Measurements from ENCODE around the gene DMD.

Gene DMD

DNA sequence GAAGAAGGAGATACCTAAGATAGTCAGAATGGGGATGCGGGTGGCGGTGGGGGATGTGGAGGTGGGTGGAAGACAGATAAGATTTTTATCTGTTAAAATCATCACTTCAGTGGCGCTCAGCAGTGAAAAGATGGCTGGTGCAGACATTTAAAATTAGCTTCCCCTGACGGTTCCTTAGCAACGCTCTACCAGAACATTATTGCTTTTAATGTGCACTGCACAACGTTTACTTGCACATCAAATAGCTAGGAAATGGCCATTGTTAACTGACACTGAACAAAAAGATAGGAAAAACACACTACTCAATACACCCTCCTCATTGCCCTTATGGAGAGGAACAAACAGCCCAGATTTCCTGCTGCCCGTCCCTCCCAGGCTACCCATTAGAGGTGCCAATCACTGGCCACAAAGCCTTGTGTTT, 2078.5 kb downstream of the DMD start:
- no peak for DNase-seq

DNA sequence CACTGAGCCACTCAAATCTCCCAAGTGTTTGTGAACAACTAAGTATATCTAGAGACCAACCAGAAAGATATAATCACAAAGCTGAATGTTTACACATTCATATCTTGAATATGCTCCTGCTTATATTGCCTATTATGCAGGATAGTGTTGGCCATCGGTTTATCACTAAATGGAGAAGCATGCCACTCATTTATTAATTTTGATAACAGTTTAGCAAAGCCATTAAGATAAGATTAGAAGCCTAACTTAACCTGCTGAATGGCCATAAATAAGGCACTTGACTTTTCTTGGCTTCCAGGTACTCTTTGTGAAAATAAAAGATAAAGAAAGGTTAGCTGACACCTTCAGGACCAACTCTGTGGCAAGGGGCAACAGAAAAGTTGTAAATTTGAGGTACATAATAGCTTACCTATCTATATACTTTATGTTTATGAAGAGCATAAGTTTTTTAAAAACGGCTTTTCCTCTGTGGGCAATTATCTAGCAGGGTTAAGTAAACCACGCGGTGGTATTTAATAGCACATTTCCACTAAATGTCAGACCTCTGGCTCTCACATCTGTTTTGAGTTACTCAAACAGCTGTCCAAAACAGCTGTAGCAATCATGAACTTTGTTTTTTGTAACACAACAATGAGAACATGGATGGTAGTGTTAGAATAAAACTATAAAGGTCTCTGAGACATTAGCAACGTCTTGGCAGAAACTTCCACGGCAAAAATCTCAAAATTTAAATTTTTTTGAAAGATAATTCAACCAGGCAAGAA, 2080.7 kb downstream of the DMD start:
- no peak for DNase-seq

DNA sequence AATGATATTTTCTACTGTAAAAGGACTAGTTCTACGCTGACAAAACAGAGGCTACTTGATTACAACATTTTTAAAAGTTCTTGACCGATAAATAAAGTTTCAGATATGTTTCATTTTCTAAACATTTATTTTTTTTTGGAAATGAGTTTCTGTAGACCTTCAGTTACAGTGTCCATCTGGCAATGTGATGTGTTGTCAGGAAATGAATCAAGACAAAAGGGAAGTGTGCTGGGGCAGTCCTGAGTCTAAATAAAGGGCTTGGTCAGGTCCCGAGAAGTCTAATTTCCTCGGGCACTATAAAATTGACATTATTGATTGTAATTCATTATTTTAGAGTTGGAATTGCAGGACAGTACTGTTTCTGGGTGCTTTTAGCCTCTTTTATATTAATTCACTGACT, 2082.5 kb downstream of the DMD start:
- no peak for DNase-seq

DNA sequence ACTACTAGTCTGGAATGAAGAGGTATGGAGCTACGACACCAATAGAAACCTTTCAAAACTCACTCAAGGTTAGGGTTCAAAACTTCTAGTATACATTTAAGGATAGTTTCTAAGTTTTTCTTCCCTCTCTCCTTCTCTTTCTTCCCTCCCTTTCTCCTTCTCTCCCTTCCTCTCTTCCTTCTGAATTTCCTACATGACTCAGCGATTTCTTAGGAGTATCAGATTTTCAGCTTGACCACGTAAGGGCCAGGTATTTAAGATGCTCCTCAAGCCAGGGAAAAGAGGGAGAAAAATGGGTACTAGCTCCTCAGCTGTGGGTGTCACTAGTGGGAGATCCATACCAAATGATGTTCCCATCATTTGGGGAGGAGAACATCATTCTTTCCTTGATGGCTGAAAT, 2083.6 kb downstream of the DMD start:
- DNase-seq: no peak

DNA sequence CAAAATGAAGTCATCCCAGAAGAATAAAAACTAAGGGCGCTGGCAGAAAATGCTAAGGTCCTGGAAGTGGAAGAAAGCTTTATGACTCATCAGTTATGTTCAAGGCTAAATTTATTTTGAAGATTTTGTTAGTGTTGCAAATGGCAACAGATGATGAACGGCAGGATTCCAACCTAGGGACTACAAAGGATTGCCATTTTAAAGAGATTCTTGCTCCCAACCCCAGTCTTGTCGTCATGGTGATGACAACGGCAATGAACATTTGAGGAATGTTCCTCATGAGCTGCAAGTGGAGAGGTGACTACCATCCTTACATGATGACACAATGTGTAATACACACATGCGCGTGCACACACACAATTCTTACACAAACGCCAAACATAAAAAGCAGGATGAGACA, 2085.1 kb downstream of the DMD start:
- DNase-seq: no peak

DNA sequence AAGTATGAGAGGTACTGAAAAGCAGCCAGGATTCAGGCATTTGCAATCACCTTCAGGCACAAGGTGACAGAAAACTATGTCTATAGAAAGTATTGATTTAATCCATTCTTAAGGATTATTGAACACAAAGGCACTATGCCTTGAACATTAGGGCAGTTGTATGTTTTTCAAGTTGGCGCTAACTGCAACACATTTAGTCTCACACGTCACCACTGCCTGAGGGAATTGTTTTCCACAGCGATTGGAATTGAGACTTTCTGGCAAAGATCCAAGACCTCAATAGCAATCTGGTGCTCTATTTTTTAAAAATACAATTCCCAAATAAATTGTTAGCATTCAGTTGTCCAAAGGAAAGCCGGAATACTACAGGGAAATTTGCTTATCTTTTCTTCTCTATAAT, 2086.8 kb downstream of the DMD start:
- DNase-seq: no peak

DNA sequence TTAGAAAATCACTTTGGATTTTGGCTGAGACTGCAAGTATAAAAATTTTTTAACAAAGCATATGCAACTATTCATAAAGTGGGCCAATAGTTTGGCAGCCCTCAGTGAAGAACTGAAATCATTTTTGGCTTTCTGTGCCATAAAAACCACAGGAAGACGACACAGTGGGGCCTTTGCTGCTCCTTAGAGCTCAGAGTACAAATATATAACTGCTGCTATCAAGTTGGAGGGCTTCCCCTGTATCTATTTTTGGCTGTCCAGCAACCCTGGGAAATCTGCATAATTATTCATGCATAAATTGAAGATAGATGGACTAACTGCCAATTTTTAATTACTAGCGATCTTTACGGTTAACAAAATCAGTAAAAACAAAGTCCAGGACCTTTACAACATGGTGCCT, 2088.0 kb downstream of the DMD start:
- DNase-seq: no peak

DNA sequence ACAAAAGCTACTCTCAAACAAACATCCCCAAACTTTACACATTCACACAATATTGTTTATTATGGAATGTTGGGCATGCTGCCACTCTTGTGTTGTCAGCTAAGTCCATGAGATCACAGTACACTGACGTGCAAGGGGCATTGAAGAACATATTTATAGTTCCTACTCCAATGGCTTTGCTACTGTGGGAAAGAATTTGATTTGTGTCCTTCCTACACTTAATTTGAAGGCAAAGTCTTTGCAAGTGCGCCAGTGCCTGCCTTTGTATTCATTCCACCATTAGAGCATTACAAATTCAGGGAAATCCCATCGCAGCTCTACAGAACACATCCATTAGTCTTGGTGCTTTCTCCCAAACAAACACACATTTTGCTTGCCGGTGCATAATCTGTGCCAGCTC, 2094.1 kb downstream of the DMD start:
- DNase-seq: no peak

DNA sequence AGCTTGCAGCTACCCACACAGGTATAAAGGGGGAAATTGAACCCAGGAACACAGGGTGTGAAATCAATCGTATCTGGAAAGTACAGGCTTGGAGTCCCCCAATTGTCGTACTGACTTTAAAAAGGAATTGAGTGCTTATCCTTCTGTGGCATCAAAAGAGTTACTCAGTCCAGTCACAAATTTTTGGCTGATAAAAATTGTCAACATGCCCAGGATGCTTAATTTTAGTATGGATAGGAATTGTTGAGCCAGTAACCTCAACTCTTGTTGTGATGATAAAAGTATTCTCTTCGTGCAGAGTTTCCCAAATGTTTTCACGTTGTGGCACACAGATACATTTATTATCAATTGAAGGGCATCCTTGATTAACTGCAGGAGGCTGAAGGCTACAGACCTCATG, 2096.0 kb downstream of the DMD start:
- no peak for DNase-seq

DNA sequence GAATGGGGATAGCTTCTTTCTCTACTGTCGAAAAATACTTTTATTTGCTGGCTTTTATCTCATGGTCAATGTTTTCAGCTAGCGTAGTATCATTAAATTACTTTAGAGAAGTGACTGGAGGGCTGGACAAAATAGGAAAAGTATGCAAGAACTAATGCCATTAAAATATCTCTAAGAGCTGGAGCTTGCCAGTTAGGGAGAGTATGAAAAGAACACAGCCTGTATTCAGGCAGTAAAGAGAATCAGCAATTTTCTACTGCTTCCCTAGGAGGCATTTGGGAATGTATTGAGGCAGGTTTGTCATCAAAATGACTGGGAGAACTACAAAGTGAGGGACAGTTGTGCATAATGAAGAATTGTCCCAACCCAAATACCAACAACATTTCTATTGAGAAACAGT, 2096.5 kb downstream of the DMD start:
- DNase-seq: no peak

DNA sequence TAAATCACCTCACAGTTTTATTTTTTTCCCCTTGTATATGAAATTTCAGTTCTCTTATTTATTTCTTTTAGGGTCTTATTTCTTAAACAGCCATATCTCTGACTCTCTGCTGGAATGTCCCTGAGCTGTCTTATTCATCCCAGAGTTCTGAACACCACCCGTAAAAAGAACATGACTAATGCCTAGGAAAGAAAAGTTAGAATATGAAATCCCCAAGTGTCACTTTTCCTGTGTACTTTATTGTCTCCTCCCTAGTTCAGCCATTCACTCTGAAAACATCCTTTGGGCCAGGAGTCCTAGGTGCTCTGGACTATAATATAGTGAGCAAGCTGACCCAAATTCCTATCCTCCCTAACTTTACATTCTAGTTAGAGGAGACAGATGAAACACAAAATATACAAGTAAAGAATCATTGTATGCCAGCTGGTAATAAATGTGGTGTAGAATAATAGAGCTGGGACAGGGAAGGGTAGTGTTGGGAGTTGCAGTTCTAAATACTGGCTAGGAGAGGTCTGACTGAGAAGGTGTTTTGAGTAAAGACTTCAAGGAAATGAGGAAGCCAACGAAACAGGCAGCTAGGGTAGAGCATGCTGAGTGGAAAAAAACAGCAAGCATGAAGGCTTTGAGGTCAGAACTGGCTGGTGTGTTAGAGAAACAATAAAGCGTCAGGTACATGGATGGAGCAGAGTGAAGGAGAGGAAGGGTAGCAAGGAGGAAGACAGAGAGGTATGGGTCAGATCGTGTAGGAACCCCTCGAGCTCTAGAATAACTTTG, 2098.9 kb downstream of the DMD start:
- no peak for DNase-seq

DNA sequence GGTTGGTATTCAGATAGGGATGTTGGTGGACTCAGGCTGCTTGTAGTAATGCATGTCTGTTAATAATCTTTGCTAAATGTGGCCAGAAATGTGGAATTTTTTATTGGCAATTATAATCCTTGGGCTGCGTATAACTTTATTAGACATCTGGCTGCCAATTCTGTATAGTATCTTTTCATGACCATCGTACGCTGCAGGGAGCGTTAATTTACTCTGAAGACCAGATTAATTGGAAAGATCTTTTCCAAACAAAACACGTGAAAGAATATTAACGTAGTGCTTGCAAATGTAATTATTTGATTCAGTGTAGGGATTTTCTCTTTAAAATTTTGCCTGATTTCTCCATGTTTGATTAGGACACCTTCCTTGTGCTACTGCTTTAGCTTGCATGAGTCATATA, 2100.7 kb downstream of the DMD start:
- no peak for DNase-seq

DNA sequence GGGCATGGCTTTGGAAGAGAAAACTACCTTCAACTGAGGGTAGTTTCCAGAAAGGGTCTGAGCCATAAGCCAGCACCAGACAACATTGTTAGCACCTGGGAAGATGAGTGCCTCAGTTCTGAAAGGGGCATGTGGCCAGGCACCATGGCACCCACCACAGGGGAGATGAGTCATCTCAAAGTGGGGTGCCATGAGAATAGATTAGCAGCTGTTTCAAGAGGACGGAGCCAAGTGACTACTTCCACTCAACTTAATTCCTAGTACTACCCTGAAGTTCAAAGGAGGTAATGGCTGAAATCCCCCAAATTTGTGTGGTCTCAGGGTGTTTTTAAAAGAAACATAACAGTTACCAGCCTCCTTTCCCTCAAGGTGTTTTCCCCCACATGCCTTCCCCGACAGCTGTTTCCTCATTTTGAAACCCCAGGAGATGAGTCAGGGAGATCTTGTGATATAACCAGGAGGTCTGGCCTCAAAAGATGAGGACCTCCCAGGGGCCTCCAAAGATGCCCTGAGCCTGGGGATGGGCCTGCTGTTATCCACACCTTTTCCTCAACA, 2111.7 kb downstream of the DMD start:
- DNase-seq: no peak

DNA sequence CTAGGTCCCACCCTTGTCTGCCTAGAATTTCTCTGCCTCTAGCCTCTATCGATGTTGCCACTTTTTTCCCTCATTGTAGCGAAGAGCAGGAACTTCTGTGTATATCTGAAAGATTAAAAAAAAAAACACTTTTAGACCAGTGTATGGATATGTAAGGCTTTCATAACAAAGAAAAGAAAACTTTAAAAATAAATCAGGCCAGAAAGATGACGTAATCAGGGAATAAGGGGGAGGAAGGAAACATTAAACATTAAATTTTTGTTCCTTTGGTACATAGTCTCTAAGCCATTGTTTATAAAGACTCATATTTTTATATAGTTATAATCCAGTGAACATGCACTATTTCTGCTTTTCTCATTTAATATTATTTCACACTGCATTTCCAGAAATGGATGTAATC, 2113.3 kb downstream of the DMD start:
- no peak for DNase-seq

DNA sequence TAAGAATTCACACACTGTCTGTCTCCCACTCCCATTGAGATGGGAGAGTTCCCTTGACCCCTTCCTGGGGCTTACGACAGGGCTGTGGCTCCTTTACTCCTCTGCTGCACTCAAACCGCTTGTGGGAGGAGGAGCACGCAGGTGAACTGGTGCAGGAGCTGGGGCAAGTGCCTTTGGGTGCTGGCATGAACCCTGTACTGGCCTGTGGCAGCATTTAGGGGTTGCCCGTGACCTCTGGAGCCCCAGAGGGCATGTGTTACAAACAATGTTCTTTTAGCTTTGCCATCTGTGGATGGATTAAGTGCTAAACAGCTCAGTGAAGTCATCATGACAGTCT, 2117.7 kb downstream of the DMD start:
- no peak for DNase-seq

DNA sequence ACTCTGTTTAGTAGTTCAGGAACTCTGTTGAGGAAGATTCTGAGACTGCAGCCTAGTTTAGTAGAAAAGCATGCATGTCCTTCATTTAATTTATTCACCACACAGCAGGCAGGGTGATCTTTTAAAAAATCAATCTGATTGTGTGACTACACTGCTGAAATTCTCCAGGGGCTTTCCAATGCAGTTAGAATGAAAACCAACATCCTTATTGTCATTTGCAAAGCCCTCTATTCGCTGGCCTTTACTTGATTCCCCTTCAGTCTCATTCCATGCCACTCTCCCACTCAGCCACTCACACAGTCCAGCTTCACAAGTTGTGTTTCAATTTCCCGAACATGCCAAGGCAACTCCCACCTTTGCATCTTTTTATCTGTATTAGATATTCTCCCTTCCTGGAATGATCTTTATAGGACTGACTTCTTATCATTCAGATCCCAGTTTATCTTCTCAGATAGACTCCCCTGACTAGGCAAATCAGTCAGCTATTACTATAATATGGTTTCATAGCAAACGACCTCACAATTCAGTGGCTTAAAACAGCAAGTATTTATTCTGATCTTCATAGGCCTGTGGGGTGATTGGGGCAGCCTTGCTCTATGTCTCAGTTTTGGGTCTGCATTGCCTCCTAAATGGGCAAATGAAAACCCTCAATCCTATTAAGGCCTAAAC, 2118.2 kb downstream of the DMD start:
- no peak for DNase-seq

DNA sequence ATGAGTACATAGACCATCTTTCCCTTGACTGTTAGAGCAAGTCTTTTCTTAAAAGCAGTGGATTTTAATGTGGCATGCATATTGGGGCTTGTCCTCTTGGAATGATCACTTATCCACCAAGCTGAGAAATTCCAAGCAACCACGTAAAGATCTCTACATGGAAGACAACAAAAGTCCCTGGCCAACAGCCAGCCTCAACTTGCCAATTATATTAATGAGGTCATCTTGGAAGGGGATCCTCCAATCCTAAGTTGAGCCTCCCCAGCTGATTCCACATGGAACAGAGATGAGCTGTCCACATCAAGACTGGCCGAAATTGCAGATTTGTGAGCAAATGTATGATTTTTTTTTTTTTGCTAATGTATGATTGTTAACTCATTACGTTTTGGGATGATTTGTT, 2118.9 kb downstream of the DMD start:
- DNase-seq: no peak

DNA sequence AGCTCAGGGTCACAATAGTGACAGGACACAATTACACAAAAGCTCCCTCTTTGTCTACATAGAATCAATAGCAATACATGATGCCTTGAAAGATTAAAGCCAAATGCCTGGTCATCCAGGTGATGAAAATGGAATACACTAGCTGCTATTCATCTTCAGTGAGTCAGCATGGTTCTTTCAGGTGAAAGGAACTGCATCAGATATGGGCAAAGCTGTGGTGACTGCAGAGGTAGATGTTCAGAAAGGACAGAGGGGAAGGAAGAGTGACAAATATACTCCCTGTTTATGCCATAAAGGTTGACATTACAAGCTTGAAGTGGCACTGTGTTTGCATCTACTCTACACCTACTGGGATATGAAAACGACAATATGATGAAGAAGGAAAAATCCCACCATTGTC, 2119.5 kb downstream of the DMD start:
- no peak for DNase-seq

DNA sequence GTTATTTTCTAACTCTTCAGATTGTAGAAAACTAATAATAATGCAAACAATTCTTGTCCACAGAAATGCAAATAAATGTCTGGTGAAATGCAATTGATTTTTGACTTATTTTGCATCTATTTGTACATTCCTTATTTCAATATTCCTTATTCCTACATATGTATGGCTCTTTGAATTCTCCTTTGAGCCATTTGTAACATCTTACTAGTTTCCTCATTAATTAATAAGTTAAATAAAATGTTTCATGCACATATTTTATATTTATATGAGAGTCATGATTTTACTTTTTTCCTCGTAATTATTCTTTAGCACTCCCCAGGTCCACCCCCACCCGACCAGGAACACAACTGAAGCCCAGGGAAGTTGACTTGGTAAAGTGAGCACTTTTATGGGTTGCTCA, 2136.8 kb downstream of the DMD start:
- DNase-seq: no peak

DNA sequence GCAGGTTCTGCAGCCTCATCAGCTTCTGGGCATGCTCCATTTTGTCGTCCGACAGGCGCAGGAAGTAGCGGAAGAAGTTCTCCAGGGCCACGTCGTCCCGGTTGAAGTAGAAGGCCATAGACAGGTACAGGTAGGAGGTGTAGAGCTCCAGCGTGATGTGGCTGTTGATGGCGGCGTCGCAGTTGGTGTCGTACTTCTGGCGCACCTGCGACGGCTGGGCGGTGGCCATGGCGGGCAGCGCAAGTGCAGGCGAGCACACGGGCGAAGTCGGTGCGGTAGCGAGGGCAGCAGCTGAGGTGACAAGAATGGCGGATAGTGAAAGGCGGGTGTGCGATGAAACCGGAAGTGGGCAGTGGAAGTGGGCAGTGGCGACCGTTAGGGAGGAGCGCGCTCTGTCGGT, 2139.6 kb downstream of the DMD start, which contains the start of gene FTHL17:
FTHL17 (minus strand) TSS at position 317 of the 400 bp plus-strand sequence; CDS start at position 229, 88 bp downstream.
- DNase-seq: no peak

DNA sequence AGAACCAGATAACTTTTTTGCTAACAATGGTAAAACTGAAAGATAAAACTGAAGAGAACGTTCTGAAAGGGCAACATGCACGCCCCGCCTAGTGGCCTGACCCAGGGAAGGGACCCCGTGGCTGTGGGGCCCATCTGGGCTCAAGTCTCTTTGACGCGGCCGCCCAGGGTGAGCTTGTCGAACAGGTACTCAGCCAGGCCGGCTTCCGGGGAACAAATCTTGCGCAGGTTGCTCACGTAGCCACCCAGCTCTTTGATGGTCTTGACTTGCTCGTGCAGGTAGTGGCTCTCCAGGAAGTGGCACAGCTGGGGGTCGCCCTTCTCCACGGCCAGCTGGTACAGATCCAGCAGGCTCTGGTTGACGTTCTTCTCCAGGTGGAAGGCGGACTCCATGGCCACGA, 2140.1 kb downstream of the DMD start:
- DNase-seq: no peak

DNA sequence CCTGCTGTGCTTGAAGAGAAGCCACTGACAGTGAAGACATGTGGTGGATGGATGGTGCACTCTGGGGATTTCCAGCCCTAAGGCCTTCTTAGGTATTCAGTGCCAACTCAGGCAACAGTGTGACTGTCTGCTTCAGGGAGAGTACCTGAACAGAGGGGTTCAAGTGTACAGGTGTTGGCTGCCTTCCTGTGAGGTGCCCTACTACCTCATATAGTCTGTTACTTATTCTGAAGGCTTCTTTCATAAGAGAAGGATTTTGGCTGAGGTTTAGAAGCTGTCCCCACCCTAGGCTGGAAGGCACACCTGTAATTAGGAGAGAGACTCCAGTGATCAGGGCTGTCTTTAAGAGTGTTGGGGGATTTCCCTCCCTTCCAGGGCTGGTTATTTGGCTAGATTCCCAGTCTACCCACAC, 2141.3 kb downstream of the DMD start:
- DNase-seq: no peak

Data from CD4-positive, alpha-beta T cell treated with Interleukin-17A for 4 hours (primary cell).